K562 treated with DMSO at 1 percent for 48 hours (cell line): ENCODE data around the gene PSME1. TPM values are rescaled to one million over a fixed set of nuclear protein-coding genes. Genes with fewer than 3 reads are reported as not detected.

Experiments used
- total RNA-seq: library from RNA; unstranded; fragments of 300-600 nt; gene quantifications from 2 replicates; pipeline ENCODE4 v1.2.3, GENCODE V29; 2022; ENCODE audit warnings: low replicate concordance; ENCODE audit errors: extremely low read depth

PSME1 gene
- total RNA-seq: not detected in 2 replicates

DNA sequence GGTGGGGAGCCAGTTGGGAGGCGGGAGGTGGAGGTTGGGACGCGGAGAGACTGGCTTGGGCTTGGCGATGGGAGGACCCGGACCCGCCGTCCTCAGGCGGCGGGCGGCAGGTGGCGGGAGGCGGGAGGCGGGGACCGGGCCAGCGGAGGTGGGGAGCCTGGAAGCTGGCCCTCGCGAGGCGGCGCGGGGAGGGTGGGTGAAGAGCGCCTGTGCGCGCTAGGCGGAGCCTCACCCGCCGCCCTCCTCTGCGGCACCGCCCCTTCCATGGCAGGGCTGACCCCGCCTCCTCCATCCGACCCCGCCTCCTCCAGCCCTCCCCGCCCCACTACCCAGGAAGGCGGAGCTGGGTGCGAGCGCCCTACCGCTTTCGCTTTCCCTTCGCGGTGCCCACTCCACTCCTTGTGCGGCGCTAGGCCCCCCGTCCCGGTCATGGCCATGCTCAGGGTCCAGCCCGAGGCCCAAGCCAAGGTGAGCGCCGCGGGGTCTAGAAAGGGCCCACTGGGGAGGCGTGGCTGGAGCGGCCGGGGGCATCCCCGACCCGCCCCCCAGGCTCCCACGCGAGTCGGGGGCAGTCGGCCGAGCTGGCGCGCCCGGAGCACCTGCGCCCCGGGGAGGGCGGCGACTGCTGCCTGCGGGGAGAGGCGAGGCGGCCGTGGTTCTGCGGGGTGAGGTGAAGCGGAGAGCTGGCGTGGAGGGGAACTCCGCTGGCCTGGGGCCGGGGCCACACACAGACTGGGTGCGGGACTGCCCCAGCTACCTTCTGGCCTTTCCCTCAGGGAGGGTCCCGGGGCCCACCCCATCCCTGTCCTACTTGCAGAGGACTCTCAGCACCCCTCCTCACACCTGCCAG is at the start of gene PSME1:
Gene PSME1, plus strand, starts transcription at position 361 of the 850 bp plus-strand sequence. Its CDS starts 69 bp downstream, at position 430.

DNA sequence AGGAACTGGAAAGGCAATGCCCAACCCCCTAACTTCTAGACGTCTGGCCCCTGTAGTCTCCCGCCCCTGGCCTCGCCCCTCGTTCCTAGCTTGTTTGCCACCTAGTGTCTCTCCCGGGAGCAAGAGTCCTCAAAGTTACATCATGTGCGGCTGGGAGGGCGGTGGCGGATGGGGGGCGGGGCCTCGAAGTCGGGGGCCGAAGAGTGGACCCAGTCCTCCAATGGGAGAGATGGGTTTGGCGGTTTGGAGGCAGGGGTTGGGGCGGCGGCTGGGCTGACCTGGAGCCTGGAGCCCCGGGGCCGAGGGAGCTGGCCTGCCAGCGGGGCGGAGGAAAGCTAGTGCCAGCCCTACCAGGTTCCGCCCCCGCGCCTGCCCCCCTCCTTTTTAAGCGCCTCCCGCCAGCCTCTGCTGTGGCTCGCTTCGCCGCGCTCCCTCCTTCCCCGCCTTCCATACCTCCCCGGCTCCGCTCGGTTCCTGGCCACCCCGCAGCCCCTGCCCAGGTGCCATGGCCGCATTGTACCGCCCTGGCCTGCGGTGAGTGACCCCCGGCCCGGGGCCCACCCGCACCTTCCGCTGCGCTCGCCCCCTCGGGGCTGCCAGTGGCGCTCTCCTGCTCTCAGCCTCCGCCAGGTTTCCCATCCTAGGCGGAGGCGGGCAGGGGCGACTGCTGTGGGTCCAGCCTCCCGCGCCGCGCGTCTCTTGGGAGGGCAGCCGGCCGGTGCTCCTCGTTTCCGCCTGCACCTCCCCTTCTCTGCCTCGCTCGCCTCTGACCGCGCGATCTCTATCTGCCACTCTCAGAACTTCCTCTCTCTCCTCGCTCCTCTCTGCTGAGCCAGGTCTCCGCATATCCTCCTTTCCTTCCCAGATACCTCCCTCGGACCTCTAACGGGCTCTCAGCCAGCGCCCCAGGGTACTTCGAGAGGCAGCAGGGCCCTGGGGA is 41.8 kb upstream of the PSME1 start, which contains the start of gene PCK2:
Gene PCK2, plus strand, starts transcription at position 411 of the 940 bp plus-strand sequence. Its CDS starts 95 bp downstream, at position 506.

DNA sequence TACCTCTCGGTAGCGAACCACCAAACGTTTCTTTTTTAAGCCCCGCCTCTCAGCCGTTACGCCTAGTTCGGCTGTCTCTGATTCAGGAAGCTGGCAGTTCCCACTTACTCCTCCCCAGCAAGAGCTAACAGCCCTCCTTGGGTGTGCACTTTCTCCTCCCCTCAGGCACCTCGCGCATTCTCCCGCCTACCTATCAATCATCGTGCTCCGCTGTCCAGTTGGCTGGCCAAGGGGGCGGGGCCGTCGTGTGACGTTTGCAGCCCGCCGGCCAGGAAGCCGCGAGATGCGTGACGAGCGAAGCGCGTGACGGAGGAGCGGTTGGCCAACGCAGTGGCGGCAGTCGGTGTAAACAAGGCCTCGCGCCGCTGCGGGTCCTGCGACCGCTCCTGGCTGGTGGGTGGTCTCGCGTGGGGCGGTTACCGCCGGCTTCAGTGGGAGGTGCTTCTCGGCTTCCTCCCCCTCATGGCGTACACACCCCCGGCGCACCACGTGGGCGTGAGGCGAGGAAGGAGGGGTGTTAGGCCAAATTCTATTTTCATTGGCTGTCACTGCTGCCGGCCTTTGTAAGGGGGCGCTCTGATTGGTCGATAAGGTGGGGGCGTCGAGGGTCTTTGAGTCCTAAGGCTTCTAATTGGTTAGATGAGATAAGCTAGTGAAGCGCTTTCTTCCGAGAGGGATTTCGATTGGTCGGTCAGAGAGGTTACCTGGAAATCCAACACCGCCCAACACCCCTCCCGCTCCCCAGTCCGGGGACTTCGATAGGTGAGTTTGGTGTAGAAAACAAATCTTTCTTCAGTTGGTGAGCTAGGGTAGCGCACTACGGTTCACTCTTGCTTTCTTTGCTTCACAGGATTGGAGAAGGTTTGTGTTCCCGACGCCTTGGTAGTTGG is 21.2 kb upstream of the PSME1 start, which contains the start of the genes DCAF11 and NRL:
Gene DCAF11, plus strand, starts transcription at position 246 of the 890 bp plus-strand sequence. CDS start 818 bp downstream, outside the sequence.
Gene NRL, minus strand, starts transcription at position 418 of the 890 bp plus-strand sequence. CDS start 32,101 bp downstream, outside the sequence.

DNA sequence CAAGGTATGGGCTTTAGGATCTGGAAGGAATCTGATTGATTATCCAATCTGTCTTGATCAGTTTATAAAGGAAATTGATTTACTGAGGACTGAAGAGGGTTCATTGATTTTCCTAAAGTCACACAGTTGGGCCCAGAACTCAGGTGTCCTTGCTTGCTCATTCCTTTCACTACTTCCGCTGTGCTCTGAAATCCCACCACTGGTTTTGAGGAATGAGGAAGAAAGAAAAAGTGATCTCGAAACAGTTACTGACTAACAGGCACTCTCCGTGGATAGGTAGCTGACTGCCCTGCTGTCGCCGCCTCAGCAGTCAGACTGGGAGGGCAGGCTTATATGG is 5.6 kb upstream of the PSME1 start, which contains the start of gene FITM1:
Gene FITM1, plus strand, starts transcription at position 280 of the 337 bp plus-strand sequence. CDS start 905 bp downstream, outside the sequence.

DNA sequence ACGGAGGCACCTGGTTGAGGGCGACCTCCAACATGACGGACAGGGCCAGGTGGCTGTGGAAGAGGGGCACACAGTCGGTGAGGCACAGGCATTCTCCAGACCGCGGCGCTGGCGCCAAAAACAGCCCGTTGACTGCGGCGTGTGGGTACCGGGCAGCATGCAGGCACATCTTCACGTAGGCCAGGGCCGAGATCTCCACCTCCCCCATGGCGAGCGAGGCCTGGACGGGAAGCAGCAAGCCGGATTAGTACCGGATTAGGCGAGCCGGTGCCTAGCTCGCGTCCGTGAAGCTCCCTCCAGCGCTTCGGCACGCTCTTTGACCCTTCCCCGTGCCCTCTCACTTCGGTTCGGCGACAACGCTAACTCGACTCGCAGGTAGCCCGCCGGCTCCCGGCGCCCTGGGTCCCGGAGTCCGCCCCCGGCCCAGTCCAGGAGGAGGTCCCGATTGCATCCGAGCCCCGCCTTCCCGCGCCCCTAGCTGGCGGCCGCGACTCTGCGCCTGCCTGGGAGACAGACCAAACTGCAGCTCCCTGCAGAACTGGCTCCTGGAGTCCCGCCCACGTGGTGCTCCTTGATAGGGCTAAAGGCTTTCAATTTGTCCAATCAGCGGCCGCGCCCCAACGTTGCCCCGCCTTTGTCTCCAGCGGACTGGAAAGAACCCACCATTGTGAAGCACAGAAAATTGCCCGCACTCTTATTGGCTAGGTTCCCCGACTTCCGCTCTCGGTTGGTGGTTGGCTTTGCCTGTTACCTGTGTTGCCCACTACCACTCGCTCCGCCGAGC is 5.3 kb downstream of the PSME1 start, which contains the start of gene EMC9:
Gene EMC9, minus strand, starts transcription at position 495 of the 784 bp plus-strand sequence. Its CDS starts 287 bp downstream, at position 208.

DNA sequence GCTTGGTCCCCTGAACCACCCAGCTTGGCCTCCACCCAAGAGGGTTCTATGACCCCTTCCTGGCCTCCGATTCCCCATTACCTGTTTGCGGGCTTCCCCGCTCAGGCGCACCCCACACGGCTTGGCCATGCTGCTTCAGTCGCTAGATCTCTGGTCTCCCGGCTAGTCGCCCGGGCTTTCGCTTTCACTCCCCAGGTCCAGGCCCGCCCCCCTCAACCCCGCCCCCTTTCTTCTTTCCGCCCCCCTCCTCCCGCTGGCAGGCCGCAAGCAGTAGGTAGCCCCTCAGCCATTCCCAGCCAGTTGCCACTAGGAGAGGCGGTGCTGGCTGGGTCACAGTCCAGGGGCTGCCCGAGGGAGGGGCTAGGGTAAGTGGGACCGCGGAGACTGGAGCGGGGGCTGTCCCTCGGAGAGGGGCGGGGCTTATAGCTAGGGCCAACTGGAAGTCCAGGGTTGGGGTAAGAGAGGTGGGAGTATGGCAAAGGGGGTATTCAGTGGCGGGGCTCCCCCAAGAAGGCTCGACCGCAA is 10.5 kb downstream of the PSME1 start, which contains the start of gene PSME2:
Gene PSME2, minus strand, starts transcription at position 158 of the 525 bp plus-strand sequence. Its CDS starts 29 bp downstream, at position 129.

DNA sequence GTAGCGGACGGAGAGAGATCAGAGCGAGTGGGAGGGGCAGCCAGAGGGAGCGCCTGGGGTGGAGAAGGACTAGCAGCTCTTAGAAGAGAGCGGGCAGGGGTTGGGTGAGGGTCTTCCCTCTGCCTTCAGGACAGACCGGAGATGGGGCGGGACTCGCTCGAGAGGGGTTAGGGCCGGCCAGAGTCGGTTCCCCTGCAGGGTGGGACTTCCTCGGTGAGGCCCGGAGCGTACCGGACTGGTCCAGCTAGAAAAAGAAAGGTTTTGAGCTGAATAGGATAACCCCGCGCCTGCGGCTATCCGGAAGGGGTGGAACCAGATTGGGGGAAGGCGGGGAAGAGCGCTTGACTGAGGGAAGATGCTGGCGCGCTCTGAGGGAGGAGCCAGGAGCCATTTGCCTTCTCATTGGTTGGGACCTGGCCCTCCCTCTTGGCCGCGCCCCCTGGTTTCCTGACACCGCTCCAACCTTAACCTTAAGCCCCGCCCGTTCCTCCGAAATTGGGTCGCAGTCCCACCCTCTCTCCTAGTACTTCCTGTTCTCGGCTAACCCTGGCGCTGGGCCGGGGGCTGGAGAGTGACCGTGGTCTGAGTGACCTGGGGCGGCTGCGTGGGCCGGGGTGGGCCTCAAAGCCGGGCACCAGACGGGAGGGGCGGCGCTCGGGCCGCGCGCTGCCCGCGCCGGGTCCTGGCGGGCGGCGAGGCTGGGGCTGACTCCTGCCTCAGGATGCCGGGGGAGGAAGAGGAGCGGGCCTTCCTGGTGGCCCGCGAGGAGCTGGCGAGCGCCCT is 11.2 kb downstream of the PSME1 start, which contains the start of gene RNF31:
Gene RNF31, plus strand, starts transcription at position 521 of the 783 bp plus-strand sequence. Its CDS starts 201 bp downstream, at position 722.

DNA sequence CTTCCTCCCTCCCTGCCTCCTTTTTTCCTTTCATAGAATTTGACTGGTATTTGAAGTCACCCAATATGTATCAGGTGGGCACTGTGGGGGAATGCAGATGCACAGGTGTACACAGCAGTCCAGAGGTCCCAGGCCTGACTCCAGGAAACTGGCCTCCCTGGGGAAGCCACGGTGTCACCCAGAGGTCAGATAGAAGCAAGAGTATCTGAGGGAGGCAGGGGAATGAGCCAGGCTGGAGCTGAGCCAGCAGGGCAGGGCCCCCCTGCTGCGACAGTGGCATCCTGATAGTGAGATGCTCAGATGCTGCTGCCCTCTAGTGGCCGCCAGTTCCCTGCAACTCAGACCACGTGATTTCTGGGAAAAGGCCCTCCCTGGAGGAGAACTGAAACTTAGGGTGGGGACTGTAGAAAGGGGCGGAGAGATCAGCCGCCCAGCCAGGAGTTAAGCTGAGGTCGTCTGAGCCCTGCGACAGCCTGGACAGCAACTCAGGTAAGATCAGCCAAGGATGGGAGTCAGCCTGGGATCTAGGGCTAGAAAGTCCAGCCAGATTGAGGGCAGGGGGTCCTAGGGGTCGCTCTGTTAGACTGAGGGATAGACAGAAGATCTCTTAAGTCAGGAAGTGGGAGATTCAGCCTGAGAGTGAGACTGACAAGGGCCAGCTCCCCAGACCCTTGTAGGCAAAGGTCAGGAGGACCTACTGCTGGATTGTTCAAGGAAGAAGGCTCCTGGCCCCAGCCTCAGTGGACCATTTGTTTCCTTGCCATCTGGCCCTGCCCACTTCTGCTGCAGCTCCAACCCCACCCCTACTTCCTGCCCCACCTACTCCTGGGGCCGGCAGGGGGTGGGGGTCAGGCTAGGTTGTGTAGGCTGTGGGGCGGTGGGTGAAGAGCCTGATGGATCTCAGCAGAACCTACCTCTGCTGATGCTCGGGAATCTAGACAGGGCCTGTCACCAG is 25.1 kb downstream of the PSME1 start, which contains the start of gene IRF9:
Gene IRF9, plus strand, starts transcription at position 416 of the 955 bp plus-strand sequence. CDS start 880 bp downstream, outside the sequence.

DNA sequence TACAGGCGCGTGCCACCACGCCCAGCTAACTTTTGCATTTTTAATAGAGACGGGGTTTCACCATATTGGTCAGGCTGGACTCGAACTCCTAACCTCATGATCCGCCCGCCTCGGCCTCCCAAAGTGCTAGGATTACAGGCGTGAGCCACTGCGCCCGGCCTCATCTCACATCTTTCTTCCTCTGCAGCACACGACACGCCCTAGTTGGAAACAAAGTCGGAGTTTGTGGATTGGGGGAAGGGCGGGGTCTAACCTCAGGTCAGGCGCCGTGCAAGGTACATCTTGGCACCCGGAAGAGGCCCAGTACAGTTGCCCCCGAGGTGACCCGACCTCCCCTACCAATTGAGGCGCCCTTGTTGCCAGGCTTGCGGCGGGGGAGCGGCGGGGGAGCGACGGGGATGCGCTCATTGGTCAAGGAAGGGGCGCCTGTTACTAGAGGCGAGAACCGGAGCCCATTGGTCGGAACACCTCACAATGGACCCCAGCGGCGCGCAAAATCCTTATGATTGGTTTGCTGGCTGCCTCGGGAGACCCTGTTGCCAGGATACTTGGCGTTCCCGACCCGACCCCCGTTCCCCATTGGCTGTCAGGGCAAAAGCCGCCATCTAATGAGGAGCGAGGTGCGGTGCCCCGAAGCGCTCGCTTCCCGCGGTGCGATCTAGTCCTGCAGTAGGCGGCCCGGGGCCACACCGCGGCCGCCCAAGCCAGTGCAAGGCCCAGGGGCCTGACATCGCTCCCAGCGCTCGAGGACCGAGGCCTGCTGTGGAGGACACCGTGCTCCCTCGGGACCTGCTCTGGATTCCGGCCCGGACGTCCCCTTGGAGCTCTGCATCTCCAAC is 35.6 kb downstream of the PSME1 start, which contains the start of gene REC8:
Gene REC8, plus strand, starts transcription at position 659 of the 839 bp plus-strand sequence. CDS start 473 bp downstream, outside the sequence.

Other genes starting within 250 kb of the PSME1 start
- gene DHRS4, start 182.4 kb upstream of the PSME1 start, total RNA-seq: not detected in 2 replicates
- gene DHRS4L2, start 147.3 kb upstream of the PSME1 start, total RNA-seq: not detected in 2 replicates
- not detected in 2 replicates for gene CARMIL3, start 84.2 kb upstream of the PSME1 start, total RNA-seq
- not detected in 2 replicates for gene CPNE6, start 64.6 kb upstream of the PSME1 start, total RNA-seq
- not detected in 2 replicates for gene PCK2, start 41.9 kb upstream of the PSME1 start, total RNA-seq
- gene DCAF11, start 21.4 kb upstream of the PSME1 start, total RNA-seq: not detected in 2 replicates
- gene NRL, start 21.2 kb upstream of the PSME1 start, total RNA-seq: not detected in 2 replicates
- not detected in 2 replicates for gene FITM1, start 5.5 kb upstream of the PSME1 start, total RNA-seq
- not detected in 2 replicates for gene EMC9, start 5.4 kb downstream of the PSME1 start, total RNA-seq
- not detected in 2 replicates for gene PSME2, start 10.4 kb downstream of the PSME1 start, total RNA-seq
- gene RNF31, start 11.3 kb downstream of the PSME1 start, total RNA-seq: not detected in 2 replicates
- gene IRF9, start 25.1 kb downstream of the PSME1 start, total RNA-seq: not detected in 2 replicates
- not detected in 2 replicates for gene REC8, start 35.9 kb downstream of the PSME1 start, total RNA-seq
- not detected in 2 replicates for gene IPO4, start 52.6 kb downstream of the PSME1 start, total RNA-seq
- gene TM9SF1, start 59.2 kb downstream of the PSME1 start, total RNA-seq: not detected in 2 replicates
- not detected in 2 replicates for gene TSSK4, start 69.5 kb downstream of the PSME1 start, total RNA-seq
- gene CHMP4A, start 77.3 kb downstream of the PSME1 start, total RNA-seq: not detected in 2 replicates
- gene MDP1, start 79.9 kb downstream of the PSME1 start, total RNA-seq: not detected in 2 replicates
- gene NEDD8, start 96.2 kb downstream of the PSME1 start, total RNA-seq: not detected in 2 replicates
- not detected in 2 replicates for gene GMPR2, start 96.7 kb downstream of the PSME1 start, total RNA-seq
- gene TINF2, start 106.4 kb downstream of the PSME1 start, total RNA-seq: not detected in 2 replicates
- not detected in 2 replicates for gene TGM1, start 127.0 kb downstream of the PSME1 start, total RNA-seq
- gene RABGGTA, start 135.4 kb downstream of the PSME1 start, total RNA-seq: not detected in 2 replicates
- not detected in 2 replicates for gene DHRS1, start 163.6 kb downstream of the PSME1 start, total RNA-seq
- gene NOP9, start 163.7 kb downstream of the PSME1 start, total RNA-seq: not detected in 2 replicates
- gene CIDEB, start 171.8 kb downstream of the PSME1 start, total RNA-seq: not detected in 2 replicates
- not detected in 2 replicates for gene LTB4R2, start 173.9 kb downstream of the PSME1 start, total RNA-seq
- gene LTB4R, start 175.3 kb downstream of the PSME1 start, total RNA-seq: not detected in 2 replicates
- not detected in 2 replicates for gene ADCY4, start 198.9 kb downstream of the PSME1 start, total RNA-seq
- not detected in 2 replicates for gene RIPK3, start 203.8 kb downstream of the PSME1 start, total RNA-seq
- gene NFATC4, start 232.0 kb downstream of the PSME1 start, total RNA-seq: not detected in 2 replicates